Pulmonary artery endothelial cell (primary cell): ENCODE measurements around the gene KDM2B. TPM values are rescaled to one million over a fixed set of nuclear protein-coding genes. Genes with fewer than 3 reads are reported as not detected.

ENCODE experiments used
- DNase-seq: peaks from one replicate; pipeline ENCODE4 v3.0.0-alpha.2; 2011; ENCODE audit warnings: low read depth, low spot score
- total RNA-seq: library from RNA; depleted of rRNA; stranded (reverse); fragments of >200 nt; gene quantifications from 2 replicates; pipeline ENCODE4 v1.2.3, GENCODE V29; 2014

The KDM2B gene
- total RNA-seq: 27.8 and 30.5 TPM in 2 replicates

DNA sequence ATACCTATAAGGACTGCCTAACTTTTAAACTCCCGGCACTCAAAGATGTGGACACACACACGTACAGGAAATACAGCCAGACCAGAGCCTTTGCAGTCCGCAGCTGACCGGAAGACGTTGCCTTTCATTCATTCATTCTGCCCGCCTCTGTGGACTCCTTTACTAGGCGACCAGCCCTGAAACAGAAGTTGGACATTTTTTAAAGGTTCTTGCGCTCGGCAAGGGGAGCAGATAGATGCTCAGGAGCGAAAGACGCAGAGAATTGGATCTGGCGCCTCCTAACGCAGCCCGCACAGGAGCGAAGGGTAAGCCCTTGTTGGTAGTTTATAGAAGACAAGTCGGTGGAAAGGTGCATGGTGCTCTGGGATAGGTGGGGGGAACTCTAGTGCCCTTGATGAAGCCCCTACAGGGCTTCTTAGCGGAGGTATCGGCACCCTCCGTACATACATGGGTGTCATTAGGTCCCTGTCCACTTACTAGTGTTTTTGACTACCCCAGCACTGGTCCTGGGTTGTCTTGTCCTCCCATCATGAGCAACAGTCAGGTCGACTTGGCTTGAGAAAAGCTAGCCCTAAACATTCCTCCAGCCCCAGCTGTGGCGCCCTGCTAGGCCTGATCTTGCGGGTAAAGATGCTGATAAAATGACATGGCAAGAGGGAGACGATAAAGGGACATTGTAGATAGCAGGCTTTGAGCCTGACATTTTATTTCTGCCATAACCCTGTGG, at the start of gene KDM2B:
Gene KDM2B (minus strand): TSS at position 65 of the 727 bp plus-strand sequence. CDS start 112 bp downstream, outside the sequence.
- no peak for DNase-seq

DNA sequence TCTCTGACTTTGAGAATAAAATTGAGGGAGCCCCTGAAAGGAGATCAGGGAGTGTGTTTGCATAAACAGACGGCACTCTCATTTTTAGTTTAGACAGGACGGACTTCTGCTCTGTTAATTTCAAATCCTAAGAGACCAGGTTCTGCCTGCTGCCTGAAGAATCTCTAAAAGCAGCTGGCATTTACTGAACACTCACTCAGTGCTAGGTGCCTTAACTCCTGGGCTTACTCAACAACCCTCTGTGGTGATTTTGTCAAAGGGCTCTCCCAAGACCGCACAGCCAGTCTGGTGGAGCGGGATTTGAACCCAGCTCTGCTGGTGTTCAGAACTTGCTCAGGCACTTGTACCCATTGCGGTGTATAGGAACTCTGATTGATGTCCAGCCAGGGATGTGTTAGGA, 47.7 kb upstream of the KDM2B start:
- DNase-seq: no peak

DNA sequence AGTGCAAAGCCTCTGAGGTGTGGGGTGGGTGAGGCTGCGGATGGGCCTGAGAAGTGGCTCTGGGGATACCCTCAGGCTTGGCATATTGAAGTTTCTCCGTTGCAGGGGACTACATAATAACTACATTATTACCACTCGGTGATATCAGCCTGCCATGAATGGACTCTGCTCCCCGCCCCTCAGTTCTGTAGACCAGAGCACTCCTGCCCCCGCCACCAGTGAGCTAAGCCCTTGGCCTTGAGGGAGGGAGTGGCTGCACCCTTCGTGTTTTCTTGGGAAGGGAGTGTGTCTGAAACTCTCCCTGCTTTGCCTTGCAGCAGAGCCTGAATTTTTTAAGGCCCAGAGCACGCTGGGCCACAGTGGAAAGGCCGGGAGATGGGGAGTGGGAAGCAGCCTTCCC, 47.2 kb upstream of the KDM2B start:
- no peak for DNase-seq

DNA sequence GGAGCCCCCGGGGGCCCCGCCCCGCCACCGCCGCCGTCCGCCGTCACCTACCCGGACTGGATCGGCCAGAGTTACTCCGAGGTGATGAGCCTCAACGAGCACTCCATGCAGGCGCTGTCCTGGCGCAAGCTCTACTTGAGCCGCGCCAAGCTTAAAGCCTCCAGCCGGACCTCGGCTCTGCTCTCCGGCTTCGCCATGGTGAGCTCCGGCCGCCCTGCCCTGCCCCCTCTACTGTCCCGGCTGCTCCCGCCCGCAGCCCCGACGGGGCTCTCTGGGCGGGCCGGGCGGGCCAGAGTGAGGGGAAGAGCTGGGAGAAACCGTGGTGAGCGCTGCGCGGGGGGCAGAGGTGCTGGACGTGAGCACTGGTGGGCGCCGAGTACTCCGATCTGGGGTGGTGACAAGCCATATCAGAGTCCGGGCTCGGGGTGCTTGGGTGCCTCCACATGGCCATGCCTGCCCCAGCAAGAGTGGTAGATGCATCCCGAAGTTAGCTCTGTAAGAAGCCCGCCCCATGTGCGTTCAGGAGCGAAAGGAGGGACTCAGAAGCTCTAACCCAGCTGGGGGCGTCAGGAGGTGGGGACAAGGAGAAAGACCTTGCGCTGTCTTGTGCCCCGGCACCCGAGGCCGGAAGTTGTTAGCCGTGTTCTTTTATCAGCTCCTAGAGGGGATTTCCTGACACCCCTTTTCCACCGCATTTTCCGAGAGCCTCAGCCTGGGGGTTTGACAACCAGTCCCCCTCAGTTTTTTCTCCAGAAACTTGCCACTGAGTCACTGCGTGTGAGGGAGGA, 46.2 kb upstream of the KDM2B start:
- DNase-seq: no peak

DNA sequence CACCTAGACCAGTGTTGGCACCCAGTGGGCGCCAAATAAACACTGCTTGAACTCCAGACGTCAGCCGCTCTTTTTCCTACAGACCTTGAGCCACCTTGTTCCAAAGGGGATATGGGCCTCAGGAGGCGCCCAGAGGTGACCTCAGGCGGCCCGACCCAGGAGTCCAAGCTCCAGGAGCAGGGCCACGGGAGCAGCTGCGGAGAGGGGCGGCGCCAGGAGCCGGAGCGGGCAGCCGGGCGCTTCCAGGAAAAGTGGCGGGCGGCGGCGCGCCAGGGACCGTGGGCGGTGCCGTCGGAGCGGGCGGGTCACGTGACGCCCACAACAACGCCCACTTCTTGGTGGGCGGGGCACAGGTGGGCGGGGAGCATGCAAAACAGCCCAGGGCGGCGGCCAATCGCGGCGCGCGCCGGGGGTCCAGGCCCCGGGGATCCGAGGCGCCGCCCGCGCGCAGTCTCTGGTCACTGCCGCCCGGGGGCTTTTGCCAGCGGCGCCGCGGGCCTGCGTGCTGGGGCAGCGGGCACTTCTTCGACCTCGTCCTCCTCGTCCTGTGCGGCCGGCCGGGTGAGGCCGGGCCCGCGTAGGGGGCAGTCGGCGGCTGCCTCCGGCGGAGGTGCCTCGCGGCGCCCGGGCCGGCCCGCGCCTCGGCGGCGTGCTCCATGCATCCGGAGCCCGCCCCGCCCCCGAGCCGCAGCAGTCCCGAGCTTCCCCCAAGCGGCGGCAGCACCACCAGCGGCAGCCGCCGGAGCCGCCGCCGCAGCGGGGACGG, 45.4 kb upstream of the KDM2B start, which contains the start of gene ORAI1:
Gene ORAI1 (plus strand): TSS at position 444 of the 766 bp plus-strand sequence.
- peak; percentile 80 for DNase-seq

DNA sequence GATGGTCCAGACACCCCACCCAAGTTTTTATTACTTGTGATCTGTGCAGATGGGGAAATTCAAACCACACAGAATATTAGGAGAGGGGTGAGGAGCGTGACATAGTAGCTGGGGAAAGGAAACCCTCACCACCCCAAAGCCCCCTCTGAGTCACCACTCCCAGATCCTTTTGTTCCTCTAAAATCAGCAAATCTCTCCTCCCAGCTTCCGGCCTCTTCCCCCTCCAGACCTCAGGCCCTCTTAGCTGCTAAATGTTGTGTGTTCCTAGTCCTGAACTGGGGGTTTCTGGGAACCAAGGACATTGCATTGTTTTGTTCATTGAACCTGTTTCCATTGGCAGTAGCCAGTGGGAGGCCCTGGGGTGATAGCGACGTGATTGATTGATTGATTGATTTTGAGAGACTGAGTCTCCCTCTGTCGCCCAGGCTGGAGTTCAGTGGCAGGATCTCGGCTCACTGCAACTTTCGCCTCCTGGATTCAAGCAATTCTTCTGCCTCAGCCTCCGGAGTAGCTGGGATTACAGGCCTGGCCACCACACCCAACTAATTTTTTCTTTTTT, 39.6 kb upstream of the KDM2B start:
- DNase-seq: no peak

DNA sequence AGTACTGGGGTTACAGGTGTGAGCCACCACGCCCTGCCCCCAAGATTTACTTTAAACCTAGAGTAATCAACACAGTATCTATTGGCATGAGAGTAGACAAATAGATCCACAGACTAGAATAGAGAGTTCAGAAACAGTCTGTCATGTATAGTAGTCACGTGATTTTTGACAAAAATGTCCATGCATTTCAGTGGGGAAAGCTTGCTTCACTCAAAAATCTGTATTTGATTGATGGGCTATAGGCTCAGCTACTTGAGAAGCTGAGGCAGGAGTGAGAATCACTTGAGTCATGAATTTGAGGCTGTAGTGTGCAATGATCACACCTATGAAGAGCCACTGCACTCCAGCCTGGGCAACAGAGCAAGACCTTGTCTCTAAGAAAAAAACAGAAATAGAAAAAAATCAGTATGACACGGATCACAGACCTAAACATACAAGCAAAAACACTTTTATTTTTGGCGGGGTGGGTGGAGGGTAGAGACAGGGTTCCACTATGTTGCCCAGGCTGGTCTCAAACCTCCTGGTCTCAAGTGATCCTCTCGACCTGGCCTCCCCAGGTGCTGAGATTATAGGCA, 37.9 kb upstream of the KDM2B start:
- DNase-seq: no peak

DNA sequence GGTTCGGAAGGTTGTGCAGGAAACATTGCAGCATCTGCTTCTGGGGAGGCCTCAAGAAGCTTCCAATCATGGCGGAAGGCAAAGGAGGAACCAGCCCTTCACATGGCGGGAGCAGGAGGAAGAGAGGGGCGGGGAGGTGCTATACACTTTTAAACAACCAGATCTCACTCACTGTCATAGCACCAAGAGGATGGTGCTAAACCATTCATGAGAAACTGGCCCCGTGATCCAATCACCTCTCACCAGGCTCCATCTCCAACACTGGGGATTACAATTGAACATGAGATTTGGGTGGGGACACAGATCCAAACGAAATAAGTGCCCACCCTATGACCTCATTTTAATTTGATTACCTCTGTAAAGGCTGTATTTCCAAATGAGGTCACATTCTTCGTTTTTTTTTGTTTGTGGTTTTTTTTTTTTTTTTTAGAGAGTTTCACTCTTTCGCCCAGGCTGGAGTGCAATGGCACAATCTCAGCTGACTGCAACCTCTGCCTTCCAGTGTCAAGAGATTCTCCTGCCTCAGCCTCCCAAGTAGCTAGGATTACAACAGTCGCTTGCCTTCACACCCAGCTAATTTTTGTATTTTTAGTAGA, 34.1 kb upstream of the KDM2B start:
- DNase-seq: no peak

DNA sequence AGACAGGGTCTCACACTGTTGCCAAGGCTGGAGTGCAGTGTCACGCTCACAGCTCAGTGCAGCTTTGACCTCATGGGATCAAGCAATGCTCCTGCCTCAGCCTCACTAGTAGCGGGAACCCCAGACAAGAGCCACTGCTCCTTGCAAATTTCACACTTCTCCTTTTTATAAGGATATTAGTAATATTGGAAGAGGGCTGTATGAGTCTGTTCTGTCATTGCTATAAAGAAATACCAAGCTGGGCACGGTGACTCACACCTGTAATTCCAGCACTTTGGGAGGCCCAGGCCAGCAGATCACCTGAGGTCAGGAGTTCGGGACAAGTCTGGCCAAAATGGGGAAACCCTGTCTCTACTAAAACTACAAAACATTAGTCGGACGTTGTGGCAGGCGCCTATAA, 32.6 kb upstream of the KDM2B start:
- no peak for DNase-seq

DNA sequence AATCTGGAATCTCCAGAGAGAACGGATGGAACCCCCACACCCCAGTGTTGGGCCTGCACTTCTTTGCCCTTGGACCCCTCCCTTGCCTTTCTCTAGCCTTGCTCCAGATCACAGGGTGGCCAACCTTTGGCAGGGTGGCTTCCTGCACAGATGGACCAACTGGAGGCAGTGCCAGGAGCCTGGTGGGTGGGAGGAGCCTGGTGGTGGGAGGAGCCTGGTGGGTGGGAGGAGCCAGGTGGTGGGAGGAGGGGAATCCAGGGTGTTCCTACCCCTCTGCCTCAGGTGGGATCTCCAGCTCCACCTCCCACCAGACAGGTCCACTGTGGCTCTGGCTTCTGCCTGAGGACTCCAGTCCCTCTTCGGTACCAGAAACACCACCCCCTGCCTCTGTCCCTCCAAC, 30.5 kb upstream of the KDM2B start:
- no peak for DNase-seq

DNA sequence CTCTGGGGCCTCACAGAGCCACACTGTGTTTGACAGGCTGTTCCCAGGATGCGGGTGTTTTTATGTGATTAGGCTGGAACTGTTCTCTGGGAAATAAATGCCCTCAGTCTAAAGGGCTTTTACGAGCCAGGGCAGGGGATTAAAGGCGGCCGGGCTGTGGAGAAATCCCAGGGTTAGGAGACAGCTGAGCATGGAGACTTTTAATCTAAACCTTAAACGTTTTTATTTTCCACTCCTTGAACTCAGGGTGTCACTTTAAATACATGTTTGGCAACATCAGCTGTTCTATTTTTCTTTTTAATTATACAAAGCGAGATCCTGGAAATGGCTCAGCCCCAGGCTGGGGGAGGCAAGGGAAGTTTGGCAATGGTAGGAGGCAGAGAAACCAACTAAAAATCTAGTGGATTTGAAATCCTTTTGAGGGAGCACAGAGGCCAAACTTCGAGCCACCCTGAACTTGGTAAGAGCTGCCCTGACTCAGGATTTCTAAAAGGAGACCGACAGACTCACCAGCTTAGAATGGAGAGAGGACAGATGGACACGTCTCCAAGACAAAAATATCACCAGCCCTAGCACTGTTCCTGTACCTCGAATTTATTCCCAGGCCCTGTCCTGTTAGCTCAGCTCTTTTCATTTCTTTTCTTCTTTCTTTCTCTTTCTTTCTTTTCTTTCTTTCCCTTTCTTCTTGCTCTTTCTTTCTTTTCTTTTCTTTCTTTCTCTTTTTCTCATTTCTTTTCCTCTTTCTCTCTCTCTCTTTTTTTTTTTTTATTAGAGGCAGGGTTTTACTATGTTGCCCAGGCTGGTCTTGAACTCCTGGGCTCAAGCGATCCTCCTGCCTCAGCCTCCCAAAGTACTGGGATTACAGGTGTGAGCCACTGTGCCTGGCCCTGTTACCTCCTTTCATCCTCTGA, 29.7 kb upstream of the KDM2B start:
- no peak for DNase-seq

DNA sequence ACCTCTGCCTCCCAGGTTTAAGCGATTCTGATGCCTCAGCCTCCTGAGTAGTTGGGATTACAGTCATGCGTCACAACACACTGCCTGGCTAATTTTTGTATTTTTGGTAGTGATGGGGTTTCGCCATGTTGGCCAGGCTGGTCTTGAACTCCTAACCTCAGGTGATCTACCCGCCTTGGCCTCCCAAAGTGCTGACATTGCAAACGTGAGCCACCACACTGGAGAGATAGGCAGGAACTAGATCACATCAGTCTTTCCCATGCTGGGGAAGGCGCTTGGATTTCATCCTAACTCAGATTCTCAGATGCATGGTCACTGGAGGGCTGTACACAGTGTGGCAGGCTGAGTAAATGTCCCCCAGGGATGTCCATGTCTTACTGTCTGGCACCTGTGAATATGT, 27.5 kb upstream of the KDM2B start:
- no peak for DNase-seq

DNA sequence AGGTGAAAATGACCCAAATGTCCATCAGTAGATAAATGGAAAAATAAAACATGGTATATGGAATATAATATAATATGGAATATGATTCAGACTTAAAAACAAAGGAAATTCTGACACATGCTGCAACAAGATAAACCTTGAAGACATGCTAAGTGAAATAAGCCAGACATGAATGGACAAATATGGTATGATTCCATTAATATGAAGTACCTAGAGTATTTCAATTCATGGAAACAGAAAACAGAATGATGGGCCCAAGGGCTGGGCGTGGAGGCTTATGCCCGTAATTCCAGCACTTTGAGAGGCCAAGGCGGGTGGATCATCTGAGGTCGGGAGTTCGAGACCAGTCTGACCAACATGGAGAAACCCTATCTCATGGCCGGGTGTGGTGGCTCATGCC, 22.8 kb upstream of the KDM2B start:
- DNase-seq: no peak

DNA sequence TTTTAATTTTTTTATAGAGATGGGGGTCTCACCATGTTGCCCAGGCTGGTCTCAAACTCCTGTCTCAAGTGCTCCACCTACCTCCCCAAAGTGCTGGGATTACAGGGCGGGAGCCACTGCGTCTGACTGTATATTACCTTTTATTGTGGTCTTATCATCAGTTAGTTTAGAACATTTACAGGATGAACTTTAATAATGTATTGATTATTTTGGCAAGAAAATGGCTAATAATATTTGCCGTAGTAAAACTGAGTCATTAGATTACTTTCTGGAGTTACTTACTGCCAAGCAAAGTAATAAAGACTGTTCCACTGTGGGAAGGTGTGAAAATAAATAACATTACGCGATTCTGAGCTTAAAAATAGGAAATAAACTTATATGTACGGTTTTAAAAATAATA, 21.9 kb upstream of the KDM2B start:
- DNase-seq: no peak

DNA sequence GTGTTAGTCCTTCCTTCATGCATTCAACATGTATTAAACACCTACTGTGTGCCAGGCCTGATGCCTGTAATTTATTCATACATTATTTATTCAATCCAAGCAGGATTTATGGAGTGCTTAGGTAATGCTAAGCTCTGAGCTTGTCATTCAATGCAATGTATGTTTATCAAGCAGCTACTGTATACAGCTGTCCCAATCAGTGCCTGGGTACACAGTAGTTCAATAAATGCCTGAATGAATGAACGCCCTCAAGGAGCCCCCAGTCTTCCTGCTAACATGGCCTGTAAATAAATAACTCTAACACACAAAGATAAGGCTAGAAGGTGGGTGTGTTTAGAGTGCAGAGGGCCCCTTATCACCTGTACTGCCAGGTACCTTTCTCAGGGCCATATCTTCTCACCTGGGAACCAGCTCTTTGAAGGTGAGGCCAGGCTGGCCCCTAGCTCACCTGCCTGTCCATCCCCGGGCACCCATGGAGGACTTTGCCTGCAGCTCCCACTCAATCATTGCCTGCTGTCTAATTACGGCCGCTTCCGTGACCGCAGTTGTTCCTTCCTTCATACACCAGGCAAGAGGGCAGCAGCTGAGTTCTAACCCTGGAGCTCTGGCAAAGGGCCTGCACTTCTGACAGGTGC, 20.0 kb upstream of the KDM2B start:
- no peak for DNase-seq

DNA sequence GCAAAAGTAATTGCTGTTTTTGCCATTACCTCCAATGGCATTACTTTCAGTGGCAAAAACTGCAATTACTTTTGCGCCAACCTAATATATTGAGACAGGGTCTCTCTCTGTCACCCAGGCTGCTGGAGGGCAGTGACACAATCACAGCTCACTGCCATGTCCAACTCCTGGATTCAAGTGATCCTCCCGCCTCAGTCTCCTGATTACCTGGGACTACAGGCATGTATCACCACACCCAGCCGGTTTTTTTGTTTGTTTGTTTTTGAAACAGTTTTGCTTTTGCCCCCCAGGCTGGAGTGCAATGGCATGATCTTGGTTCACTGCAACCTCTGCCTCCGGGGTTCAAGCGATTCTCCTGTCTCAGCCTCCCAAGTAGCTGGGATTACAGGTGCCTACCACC, 15.7 kb upstream of the KDM2B start:
- no peak for DNase-seq

DNA sequence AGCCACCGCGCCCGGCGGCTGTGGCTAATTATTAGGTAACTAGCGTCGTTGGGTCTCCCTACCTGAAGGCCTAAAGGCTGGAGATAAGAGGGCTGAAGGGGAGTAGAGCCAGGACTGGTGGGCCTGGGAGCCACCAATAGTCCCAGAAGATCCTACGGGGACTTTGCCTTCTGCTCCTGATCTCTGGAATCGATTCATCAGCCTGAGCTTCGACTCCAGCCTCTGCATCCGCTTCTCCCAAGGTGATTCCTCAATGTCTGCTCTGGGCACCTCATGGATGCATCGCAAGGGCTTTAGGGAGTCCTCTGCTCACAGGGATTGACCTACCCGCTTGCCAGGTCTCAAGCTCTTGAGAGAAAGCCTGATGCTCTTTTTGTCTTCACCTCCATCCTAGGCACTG, 14.7 kb upstream of the KDM2B start:
- no peak for DNase-seq

DNA sequence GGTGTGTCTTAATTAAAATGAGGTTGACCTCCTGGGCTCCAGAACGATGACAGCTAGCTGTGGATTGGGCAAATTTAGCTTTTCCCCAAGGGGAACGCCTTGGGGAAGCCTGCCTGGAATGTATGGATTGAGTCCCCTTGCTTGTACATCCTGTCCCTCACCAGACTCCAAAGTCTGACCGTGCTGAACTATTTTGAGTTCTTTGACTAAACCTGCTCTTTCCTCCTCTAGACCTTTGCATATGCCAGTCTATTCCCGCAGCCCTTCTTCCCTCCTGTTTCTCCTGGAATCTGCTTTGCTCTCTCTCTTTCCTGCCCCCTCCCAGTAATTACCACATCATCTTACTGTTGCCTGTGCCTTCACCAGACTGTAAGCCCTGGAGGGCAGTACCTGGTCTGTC, 11.5 kb upstream of the KDM2B start:
- no peak for DNase-seq

DNA sequence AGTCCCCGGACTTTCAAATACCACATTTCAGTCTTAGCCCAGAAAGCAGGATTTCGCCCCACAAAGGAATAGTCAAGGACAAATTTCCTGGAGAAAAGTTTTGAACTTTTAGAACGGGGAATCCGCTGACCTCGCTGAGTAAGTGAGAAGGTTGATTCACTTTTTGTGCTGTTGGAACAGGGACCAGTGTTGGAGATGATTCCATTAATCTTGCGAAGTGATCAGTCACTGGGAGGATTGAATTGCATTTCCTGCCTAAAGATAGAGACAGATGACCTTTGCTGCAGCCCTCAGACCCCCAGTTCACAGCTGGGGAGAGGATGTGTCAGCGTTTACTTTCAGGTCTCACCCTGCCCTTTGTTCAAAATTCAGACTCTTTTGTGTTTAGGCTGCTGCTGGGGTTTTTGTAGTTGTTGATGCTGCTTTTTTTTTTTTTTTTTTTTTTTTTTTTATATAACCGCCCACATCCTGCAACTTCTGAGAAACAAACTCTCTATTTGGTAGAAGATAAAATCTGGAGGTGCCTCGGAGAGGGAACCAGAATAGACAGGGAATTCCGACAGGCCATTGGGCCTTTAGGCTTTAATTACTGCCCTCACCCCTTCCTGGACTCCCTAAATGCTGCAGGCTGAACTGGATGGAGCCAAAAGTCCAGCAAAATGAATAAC, 9.8 kb upstream of the KDM2B start:
- no peak for DNase-seq
